DND-41 (cell line): ENCODE results near the gene SYNE2.

Experiments
- EZH2 ChIP-seq: IDR thresholded peaks from 3 replicates; pipeline ENCODE4 v1.6.1; 2012; ENCODE audit warnings: borderline replicate concordance, low read depth, mild to moderate bottlenecking, moderate library complexity, low read length, inconsistent platforms; ENCODE audit not compliant: severe bottlenecking
- TF ChIP-seq, protein P1 (sequence below): IDR thresholded peaks from 2 replicates; pipeline ENCODE4 v1.5.1; 2012; ENCODE audit warnings: borderline replicate concordance, low read length, moderate library complexity, mild to moderate bottlenecking; ENCODE audit not compliant: poor library complexity, severe bottlenecking; ENCODE audit errors: extremely low read depth

- TF ChIP-seq, protein P1, sequence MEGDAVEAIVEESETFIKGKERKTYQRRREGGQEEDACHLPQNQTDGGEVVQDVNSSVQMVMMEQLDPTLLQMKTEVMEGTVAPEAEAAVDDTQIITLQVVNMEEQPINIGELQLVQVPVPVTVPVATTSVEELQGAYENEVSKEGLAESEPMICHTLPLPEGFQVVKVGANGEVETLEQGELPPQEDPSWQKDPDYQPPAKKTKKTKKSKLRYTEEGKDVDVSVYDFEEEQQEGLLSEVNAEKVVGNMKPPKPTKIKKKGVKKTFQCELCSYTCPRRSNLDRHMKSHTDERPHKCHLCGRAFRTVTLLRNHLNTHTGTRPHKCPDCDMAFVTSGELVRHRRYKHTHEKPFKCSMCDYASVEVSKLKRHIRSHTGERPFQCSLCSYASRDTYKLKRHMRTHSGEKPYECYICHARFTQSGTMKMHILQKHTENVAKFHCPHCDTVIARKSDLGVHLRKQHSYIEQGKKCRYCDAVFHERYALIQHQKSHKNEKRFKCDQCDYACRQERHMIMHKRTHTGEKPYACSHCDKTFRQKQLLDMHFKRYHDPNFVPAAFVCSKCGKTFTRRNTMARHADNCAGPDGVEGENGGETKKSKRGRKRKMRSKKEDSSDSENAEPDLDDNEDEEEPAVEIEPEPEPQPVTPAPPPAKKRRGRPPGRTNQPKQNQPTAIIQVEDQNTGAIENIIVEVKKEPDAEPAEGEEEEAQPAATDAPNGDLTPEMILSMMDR: no peak
- TF ChIP-seq EZH2: no peak
These were observed 341.0 kb downstream of the SYNE2 start for GRCh38 chr14:64193821-64194220.
